Spleen (tissue), 11 donors: ENCODE data around the gene THAP7. TPM values are rescaled to one million over a fixed set of nuclear protein-coding genes. Genes with fewer than 3 reads are reported as not detected.

Source experiments
- DNase-seq: peaks from one replicate; pipeline ENCODE4 v3.0.0-alpha.2; 2020
- H3K27ac ChIP-seq, 8 donors: fragments of 200-600 bp; sonication (generic) in 7 of 8; 1 replicate in 4 of 8; 2 replicates in 4 of 8; pipeline versions ENCODE4 v1.5.0 to v1.8.0; 2016 to 2021; ENCODE audit warnings: inconsistent platforms in 4 of 8, mild to moderate bottlenecking in 4 of 8, moderate library complexity in 1 of 8
- H3K27me3 ChIP-seq, 7 donors: fragments of 200-600 bp; sonication (generic) in 6 of 7; replicated peaks in 1 of 7; 1 replicate in 4 of 7; 2 replicates in 3 of 7; pipeline versions ENCODE4 v1.5.0 to v1.8.0; 2016 to 2021; ENCODE audit warnings: inconsistent platforms in 3 of 7, mild to moderate bottlenecking in 1 of 7
- H3K36me3 ChIP-seq, 6 donors: fragments of 200-600 bp; sonication (generic) in 5 of 6; 1 replicate in 4 of 6; 2 replicates in 2 of 6; pipeline versions ENCODE4 v1.5.0 to v1.8.0; 2016 to 2021; ENCODE audit warnings: inconsistent platforms in 2 of 6
- H3K4me1 ChIP-seq, 6 donors: fragments of 200-600 bp; sonication (generic) in 5 of 6; 1 replicate in 3 of 6; 2 replicates in 3 of 6; pipeline versions ENCODE4 v1.5.0 to v1.8.0; 2016 to 2021; ENCODE audit warnings: inconsistent platforms in 3 of 6
- H3K4me3 ChIP-seq, 8 donors: fragments of 200-600 bp; sonication (generic) in 7 of 8; 1 replicate in 4 of 8; 2 replicates in 4 of 8; pipeline versions ENCODE4 v1.5.0 to v1.8.0; 2016 to 2021; ENCODE audit warnings: inconsistent platforms in 4 of 8, mild to moderate bottlenecking in 4 of 8, moderate library complexity in 2 of 8
- H3K9me3 ChIP-seq, 8 donors: fragments of 200-600 bp; sonication (generic) in 7 of 8; 1 replicate in 4 of 8; 2 replicates in 4 of 8; pipeline versions ENCODE4 v1.5.0 to v1.8.0; 2016 to 2021; ENCODE audit warnings: inconsistent platforms in 4 of 8
- CTCF ChIP-seq, 11 experiments: fragments of 200-600 bp in 7 of 11; fragments of 450-650 bp in 4 of 11; sonication (generic) in 4 of 11; IDR thresholded peaks in 8 of 11; conservative IDR thresholded peaks in 3 of 11; 1 replicate in 7 of 11; 2 replicates in 4 of 11; pipeline versions ENCODE4 v1.4.0 to v1.8.0; 2016 to 2021; ENCODE audit warnings: antibody characterized with exemption in 11 of 11, inconsistent platforms in 4 of 11, mild to moderate bottlenecking in 1 of 11
- POLR2A ChIP-seq, 3 donors: fragments of 450-650 bp; IDR thresholded peaks; one replicate each; pipeline ENCODE4 v1.5.1; 2017; ENCODE audit warnings: antibody characterized with exemption in 3 of 3, mild to moderate bottlenecking in 1 of 3
- POLR2AphosphoS5 ChIP-seq, 3 donors: sonication (generic); formaldehyde crosslinking; IDR thresholded peaks; one replicate each; pipeline ENCODE4 v1.5.1; 2017; ENCODE audit warnings: antibody characterized with exemption in 3 of 3
- WGBS, 5 donors: extraction: QIAGEN DNeasy Blood & Tissue Kit in 3 of 5; methylation state at CpG; one replicate each; pipeline versions ENCODE4 v1.1.5 to v1.1.7; 2013 to 2018; 5-methylcytosine and 5-hydroxymethylcytosine counted together
- intact Hi-C: fragments of 100-400 bp; cut with DNase I; formaldehyde crosslinking; loops from one replicate; pipeline ENCODE4 v1.15.0; 2023; ENCODE audit warnings: low total_unique reads
- polyA plus RNA-seq, 3 donors: library from polyadenylated mRNA; stranded (reverse); fragments of 200-250 nt; gene quantifications; one replicate each; pipeline ENCODE4 v1.2.1, GENCODE V29; 2013
- total RNA-seq, 7 donors: library from RNA; depleted of rRNA in 3 of 7; stranded (reverse); fragments of >200 nt in 3 of 7; fragmentation: NEBNext Ultra II Directional in 4 of 7; extraction: Animal tissue kit (Norgen Biotek cat#: 25700) in 4 of 7; gene quantifications; one replicate each; pipeline versions ENCODE4 v1.1.0 to v1.2.1, GENCODE V29; 2016 to 2021
- donor health status: healthy with polysubstance abuse.
- donor health status: DM: no; HTN: no; CAD: no; lungs with moderate emphysema.
- donor health status: DM: no; HTN: no; CAD: no.
- donor health status: Bipolar disorder and iron deficiency.
- donor health status: healthy.
- donor health status: DM: no; HTN: no; CAD: no.
- donor health status: DM: yes; HTN: yes; CAD: no.

The THAP7 gene
- total and polyA plus RNA-seq, 10 donors: 16.7 to 53.3 (median 29.6) TPM

- no peak for TF ChIP-seq CTCF (IDR thresholded peaks at IDR 0.05 in 8 of 11, conservative IDR thresholded peaks at IDR 0.05 in 3 of 11)
- no peak for TF ChIP-seq POLR2AphosphoS5 (IDR thresholded peaks at IDR 0.05)
- Histone ChIP-seq H3K27ac (no peak overlapping the region), H3K4me1 (peaks cover 5 to 57% (median 40%) of the 10 kb centered on the region in 6 donors), H3K9me3 (no peaks in the 10 kb centered on the region), H3K27me3 (peaks cover 0 to 54% (median 16%) of the 10 kb centered on the region in 7 donors), H3K4me3 (no peak overlapping the region), H3K36me3 (no peaks in the 10 kb centered on the region)
- WGBS, 5 donors: 92 to 98% (median 97%) methylated on average over 6 of the region's 6 CpGs
- peak; percentile 33 for DNase-seq
- intact Hi-C loops: loop anchor here (10.0 kb wide), 1 partner anchor 52 kb away; the partner anchor contains the start of gene P2RX6
Observed at GRCh38 chr22:20962491-20962945, 39.4 kb downstream of the THAP7 start.

GRCh38 chr22:20960609-20961008 lies 41.3 kb downstream of the THAP7 start:
- 77 to 94% (median 89%) methylated on average over 3 to 4 of the region's 4 CpGs for WGBS, 5 donors
- no peak overlapping the region for H3K27ac ChIP-seq
- no peaks in the 10 kb centered on the region for H3K36me3 ChIP-seq
- H3K4me1 ChIP-seq: peaks cover 5 to 57% (median 40%) of the 10 kb centered on the region in 6 donors
- H3K9me3 ChIP-seq: no peaks in the 10 kb centered on the region
- TF ChIP-seq POLR2AphosphoS5 (IDR thresholded peaks at IDR 0.05) (no peak), POLR2A (IDR thresholded peaks at IDR 0.05) (no peak), CTCF (IDR thresholded peaks at IDR 0.05 in 8 of 11, conservative IDR thresholded peaks at IDR 0.05 in 3 of 11) (no peak)
- intact Hi-C loops: loop anchor here (10.0 kb wide), 1 partner anchor 54 kb away; the partner anchor contains the start of gene P2RX6
- DNase-seq: peak; percentile 22
- H3K4me3 ChIP-seq: no peak overlapping the region
- H3K27me3 ChIP-seq: peaks cover 0 to 60% (median 16%) of the 10 kb centered on the region in 7 donors

- intact Hi-C loops: loop anchor here (10.0 kb wide), 1 partner anchor 55 kb away; the partner anchor contains the start of gene P2RX6
- TF ChIP-seq POLR2A (IDR thresholded peaks at IDR 0.05) (no peak), CTCF (IDR thresholded peaks at IDR 0.05 in 8 of 11, conservative IDR thresholded peaks at IDR 0.05 in 3 of 11) (no peak), POLR2AphosphoS5 (IDR thresholded peaks at IDR 0.05) (no peak)
- H3K27me3 ChIP-seq: peaks cover 0 to 54% (median 10%) of the 10 kb centered on the region in 7 donors
Observed at GRCh38 chr22:20959578-20960461, 42.1 kb downstream of the THAP7 start.

More at GRCh38 chr22:20959578-20960461, 42.1 kb downstream of the THAP7 start:
- no peak overlapping the region for H3K4me3 ChIP-seq
- H3K4me1 ChIP-seq: peaks cover 4 to 51% (median 34%) of the 10 kb centered on the region in 6 donors
- DNase-seq: peak; percentile 19
- H3K9me3 ChIP-seq: no peaks in the 10 kb centered on the region
- no peak overlapping the region for H3K27ac ChIP-seq
- 92 to 96% (median 96%) methylated on average over 19 to 20 of the region's 20 CpGs for WGBS, 5 donors
- no peaks in the 10 kb centered on the region for H3K36me3 ChIP-seq
